SHP77 treated with DMSO at 0.1 percent for 48 hours (cell line): ENCODE data around the gene SLC39A10.

Experiments
- DNase-seq: peaks from one replicate; lab custom pipeline; 2025; lab: John Stamatoyannopoulos, UW

The SLC39A10 gene

GRCh38 chr2:195730912-195731311 lies 73.9 kb downstream of the SLC39A10 start:
- DNase-seq, result no peak

DNA sequence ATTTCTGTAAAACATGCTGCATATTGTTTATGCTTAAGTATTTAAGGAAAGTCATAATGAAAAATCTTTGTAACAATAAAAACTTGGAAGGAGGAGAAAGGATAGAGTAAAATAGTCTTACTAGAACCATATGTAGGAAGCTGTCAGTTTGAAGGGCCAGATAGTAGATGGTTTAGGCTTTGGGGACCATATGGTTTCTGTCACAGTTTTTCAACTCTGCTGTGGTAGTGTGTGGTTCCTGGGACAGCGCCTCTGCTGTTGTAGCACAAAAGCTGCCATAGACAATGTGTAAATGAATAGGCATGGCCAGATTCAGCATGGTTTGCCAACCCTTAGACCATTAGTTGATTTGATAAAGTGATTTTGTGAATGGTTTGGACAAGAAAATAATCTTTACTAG lies 75.5 kb downstream of the SLC39A10 start:
- DNase-seq, result no peak

DNA sequence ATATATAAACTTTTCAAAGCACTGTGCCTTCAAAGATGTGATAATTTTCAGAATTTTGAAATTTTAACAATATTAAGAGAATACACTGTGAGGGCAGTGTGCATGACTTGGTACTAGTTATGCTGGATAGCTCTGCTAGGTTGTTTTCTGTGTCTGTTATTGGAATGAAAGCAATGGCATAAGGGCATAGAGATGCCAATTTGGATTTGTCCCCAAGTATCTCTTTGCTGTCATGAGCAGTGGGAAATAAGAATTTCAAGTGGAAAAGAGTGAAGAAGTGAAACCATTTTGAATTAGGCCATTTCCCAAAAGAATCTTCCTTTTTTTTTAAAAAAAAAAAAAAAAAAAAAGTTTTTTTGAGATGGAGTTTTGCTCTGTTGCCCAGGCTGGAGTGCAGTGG lies 76.8 kb downstream of the SLC39A10 start:
- DNase-seq, result no peak

DNA sequence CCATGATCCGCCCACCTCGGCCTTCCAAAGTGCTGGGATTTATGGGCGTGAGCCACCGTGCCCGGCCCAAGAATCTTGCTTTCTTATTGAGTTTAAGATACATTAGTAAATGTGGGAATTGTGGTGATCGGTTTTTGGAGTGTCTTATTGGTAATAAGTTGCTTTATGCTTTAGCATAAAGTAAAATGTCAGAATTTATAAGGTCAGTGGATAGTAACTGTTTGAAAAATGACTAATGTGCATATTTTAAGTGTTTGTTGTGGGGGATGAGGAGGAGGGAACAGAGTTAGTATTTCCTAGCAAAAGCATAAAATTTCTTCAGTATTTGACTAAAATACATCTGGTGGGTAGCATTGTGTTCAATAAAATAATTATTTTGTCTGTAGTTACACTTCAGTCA lies 77.4 kb downstream of the SLC39A10 start:
- no peak for DNase-seq

- no peak for DNase-seq
These were observed 77.9 kb downstream of the SLC39A10 start for GRCh38 chr2:195734931-195735330.

DNA sequence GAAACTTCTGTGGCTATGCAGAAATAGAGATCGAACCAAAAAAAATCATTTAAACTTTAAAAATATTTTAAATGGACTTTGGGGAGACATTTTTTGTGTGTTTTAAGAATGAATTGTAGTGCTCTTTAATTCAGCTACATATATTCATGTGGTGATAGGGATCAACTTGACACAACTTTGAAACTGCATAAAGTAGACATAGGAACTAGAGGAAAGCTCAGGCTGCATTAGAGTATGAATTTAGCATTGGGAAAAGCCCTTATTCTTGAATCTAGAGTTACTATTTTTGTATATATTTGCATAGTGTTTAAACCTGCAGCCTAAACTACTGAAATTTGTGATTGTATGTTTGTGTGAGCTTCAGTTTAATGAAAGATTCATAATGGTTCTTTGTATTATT lies 78.3 kb downstream of the SLC39A10 start:
- DNase-seq, result no peak

- no peak for DNase-seq
These were observed 80.7 kb downstream of the SLC39A10 start for GRCh38 chr2:195737511-195738325.

- DNase-seq, result no peak
These were observed 84.2 kb downstream of the SLC39A10 start for GRCh38 chr2:195741191-195741590.

GRCh38 chr2:195756218-195756942 lies 99.4 kb downstream of the SLC39A10 start:
- no peak for DNase-seq

- no peak for DNase-seq
These were observed 101.8 kb downstream of the SLC39A10 start for GRCh38 chr2:195758846-195759245.

GRCh38 chr2:195759877-195760276 lies 102.9 kb downstream of the SLC39A10 start:
- no peak for DNase-seq

DNA sequence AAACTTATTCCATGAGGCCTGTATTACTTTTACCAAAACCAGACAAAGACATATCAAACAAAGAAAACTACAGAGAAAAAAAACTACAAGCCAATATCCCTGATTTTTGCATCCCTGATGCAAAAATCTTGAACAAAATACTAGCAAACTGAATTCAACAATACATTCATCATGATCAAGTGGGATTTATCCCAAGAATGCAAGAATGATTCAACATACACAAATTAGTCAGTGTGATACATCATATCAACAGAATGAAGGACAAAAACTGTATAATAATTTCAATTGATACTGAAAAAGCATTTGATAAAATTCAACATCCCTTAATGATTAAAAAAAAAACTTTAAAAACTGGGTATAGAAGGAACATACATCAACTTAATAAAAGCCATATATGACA lies 106.8 kb downstream of the SLC39A10 start:
- DNase-seq, result no peak

- DNase-seq, result no peak
These were observed 109.7 kb downstream of the SLC39A10 start for GRCh38 chr2:195766691-195767090.

DNA sequence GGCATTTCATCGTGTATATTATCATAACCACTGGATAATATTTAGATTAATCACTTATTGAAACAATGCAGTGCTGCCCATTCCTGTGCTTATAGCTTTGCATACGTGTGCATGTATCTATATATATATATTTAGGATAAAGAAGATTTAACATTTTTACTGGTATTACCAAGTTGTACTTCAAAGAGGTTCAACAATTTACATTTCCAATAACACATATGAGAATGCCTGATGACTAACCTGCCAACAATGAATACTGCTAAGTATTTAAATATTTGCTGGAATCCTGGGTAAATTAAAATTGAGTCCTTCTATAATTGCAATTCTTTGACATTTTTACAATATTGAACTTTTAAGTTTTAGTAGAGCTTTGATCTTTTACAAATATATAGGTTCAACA lies 111.4 kb downstream of the SLC39A10 start:
- no peak for DNase-seq

DNA sequence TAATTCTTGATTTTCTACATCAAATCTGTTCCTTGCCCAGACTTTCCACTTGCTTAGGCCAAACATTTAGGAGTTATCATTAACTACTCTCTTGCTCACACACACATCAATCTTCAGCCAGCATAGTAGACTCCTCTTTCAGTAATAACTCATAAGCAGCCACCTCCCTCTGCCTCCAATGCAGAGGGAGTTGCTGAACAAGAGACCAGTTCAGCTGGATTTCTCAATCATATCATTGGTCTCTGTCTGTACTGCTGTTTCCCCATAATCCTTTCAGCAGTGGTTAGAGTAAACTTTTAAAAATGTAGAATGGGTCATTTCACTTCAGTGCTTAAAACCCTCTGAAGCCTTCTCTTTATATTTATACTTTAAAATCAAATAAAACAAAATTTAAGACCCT lies 112.9 kb downstream of the SLC39A10 start:
- no peak for DNase-seq

DNA sequence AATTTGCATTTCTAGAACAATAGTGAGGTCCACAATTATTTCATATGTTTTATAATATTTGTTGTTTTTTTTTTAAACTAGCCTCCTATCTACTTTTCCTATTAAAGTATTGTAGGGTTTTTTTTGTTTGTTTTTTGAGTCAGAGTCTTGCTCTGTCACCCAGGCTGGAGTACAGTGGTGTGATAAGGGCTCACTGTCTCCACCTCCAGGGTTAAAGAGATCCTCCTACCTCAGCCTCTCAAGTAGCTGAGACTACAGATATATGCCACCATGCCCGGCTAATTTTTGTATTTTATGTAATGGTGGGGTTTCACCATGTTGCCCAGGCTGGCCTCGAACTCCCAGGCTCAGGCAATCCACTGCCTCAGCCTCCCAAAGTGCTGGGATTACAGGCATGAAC lies 122.5 kb downstream of the SLC39A10 start:
- DNase-seq, result no peak

DNA sequence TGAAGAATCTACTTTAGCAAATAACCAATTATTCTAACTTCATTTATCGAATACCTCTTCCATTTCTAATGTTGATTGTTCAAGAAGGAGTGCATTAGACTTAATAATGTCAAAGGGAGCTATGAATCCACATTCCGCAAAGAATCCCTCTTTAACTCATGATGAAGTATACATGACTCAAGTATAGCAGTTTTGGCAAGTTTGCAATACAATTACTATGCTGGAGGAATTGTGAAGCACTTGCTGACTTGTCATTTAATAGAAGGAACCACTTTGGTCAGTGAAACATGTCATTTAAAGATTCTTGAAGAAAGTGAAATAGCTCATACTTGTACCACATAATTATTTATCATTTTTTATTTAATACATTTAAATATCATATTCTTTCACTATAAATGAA lies 125.1 kb downstream of the SLC39A10 start:
- DNase-seq, result no peak
